Measurements from ENCODE around the gene MOXD1.
"Not testable (repeated sequence)": the region's sequence is repeated elsewhere in the genome, so short reads cannot be mapped to it uniquely, and the experiment has no call there.

MOXD1 gene

GRCh38 chr6:132395015-132395597, 6.2 kb downstream of the MOXD1 start:
- no peak for DNase-seq

DNA sequence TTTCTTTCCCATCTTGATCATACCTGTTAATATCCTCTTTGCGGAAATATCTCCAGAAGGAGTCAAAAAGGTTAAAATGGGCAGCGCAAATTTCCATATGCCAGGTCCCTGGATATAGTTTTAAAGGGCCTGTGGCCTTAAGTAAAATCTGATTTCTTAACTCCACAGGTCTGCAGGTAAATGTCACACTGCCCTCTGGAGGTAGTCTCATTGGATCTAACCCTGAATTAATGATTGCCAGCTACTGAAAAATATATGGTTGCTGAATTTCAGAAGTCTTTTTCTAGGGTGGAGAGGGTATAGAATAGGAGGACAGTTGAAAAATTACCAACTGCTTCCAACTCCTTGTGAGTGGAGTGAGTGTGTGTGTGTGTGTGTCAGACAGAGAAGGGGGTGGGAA, 8.5 kb downstream of the MOXD1 start:
- no peak for DNase-seq

DNA sequence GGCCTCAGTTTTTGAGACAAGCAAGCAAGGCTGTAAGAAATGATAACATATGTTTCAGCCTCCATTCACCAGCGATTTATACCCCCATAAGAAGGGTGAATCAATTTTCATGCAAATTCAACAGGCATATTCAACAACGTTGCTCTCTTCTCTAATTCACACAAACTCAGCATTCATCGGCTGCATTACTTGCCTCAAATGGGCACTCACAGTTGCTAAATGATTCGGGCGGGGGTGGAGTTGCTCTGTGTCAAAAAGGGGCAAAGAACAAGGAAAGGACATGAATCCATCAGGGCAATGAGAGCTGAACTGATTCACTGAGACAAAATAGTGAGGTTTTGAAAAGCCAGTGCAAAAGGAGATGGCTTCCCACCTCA, 9.0 kb downstream of the MOXD1 start:
- DNase-seq, result no peak

DNA sequence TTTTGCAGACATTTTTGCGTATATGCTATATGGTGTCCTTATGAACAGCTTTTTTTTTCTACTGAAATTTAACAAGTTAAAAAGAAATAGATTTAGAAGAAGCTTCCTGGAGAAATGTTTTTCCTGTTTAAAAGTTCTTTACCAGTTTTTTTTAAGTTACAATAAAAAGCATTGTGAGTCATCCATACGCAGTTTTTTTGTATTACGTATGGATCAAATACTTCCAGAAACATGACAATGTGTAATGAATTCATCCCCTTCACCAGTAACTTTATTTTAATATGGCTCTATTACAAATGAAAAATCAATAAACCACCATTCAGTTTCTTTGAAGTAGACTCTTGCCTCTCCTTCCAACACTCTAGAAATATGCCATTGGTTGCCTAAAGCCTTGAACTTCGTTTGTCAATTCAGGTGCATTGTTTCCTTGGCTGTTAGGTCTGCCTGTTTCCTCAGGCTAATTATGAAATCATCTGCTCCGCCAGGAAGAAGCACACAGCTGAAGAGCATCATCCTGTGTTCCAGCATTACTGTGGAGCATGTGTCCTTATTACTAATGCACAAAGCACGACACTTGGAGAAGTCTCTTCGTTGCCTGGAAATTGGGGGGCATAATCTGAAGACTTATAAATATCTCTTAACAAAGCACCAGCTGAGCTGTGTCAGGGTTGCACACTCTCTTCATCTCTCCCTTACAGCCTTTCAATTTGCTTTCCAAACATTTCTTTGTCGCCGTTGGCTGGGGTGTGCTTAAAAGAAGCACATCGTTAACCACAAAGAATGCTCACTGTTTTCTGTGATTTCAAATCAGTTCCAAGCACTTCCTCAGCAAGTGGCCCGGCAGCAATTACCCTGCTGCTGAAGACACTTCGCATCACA, 9.6 kb downstream of the MOXD1 start:
- DNase-seq, result no peak

- DNase-seq, result no peak
Measured at GRCh38 chr6:132390451-132390850, 10.8 kb downstream of the MOXD1 start.

GRCh38 chr6:132390017-132390416, 11.3 kb downstream of the MOXD1 start:
- DNase-seq, result no peak

DNA sequence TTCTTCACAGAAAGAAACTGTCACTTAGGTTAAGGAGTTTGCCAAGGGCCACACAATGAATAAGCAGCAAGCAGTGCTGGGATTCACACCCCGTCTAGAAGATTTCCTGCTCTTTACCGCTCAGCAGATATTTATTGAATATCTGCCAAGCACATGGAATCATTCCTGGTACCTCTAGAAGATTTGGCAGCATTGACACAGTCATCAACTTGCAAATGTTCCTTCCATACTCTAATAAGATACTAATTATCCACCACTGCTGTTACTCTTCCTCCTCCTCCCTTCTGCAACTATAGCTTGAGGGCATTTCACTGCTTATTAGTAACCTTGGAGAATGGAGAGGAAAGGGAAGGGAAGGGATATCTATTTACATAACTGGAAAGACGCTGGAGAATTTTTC, 13.0 kb downstream of the MOXD1 start:
- DNase-seq, result no peak

DNA sequence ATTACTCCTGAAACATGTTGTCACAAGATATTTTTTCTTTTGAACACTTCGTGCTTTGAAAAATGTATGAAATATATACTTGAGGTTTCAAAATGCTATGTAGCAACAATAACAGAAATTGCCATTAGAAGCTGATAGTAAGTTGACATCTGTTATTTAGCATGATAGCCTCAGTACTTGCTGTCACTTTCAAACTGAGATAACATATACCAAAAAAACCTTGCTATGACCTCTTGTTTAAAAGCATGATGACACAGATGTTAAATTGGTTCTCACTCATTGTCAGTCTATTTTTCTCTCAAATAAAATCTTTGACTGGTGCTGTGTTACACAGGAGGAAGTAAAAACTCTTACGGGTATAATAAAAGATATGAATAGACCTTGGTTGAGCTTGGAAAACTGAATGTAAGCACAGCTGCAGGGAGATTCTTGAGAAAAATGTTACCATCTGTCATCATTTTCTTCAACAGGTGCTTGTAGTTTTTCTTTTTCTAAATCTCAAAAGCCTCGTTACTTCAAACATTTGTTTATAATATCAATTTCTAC, 18.6 kb downstream of the MOXD1 start:
- no peak for DNase-seq

DNA sequence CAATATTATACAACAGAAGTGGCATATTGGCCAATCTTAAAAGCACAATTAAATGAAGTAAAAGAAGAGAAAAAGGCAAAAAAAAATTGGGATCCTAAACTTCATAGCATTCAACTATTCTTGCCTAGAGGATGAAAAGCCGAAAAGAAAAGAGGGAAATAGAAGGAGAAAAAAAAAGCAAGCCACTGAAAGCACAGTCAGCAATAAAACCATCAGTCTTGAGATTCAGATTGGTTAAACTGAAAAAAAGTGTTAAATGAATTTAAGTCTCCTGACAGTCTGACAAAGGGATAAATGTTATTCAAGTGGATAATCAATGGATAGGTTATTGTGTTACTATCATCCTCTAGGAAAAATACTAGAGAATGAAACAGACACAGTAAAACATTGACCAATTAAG, 19.9 kb downstream of the MOXD1 start:
- DNase-seq, result no peak

DNA sequence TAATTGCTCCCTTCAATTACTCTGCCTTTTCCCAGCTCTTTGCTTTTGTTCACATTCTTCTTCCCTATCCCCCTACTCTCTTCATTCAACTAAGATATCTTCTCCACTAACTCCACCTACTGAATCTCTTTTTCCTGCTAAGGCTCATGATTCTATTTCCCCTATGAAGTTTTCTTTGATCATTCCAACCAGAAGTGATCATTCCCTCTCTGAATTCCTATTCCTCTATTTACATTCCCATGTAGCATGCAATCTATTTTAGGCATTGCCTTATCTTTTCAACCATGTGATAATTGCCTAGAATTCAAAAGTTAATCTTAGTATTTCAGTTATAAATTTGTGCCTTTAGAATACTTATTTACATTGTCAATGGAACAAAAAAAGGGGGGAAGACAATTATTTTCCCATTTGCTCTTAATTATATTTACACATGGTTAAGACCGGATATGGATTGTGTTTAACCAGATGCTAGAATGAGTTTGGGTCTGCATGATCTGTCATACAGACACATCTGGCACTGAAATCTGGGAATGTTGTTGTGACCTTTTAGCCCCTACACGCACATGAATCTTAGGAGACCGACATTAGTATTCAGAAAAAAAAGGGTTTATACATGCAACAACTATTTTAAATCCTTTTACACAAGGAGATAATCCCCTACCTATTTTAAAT, 20.8 kb downstream of the MOXD1 start:
- no peak for DNase-seq

DNA sequence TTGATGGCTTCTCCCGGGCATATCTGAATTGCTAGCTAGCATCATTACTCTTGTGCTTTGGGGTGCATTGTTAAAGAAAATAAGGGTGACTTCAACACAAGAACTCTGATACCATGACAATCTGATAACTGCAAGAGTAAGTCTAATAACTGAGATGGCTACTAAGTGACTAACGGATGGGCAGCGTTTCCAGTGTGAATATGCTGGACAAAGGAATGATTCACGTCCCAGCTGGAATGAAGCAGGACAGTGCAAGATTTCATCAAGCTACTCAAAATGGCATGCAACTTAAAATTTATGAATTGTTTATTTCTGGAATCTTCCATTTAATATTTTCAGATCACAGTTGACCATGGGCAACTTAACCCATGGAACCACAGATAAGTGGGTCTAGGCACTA, 31.7 kb downstream of the MOXD1 start:
- no peak for DNase-seq

GRCh38 chr6:132368916-132369481, 32.3 kb downstream of the MOXD1 start:
- DNase-seq, result no peak

DNA sequence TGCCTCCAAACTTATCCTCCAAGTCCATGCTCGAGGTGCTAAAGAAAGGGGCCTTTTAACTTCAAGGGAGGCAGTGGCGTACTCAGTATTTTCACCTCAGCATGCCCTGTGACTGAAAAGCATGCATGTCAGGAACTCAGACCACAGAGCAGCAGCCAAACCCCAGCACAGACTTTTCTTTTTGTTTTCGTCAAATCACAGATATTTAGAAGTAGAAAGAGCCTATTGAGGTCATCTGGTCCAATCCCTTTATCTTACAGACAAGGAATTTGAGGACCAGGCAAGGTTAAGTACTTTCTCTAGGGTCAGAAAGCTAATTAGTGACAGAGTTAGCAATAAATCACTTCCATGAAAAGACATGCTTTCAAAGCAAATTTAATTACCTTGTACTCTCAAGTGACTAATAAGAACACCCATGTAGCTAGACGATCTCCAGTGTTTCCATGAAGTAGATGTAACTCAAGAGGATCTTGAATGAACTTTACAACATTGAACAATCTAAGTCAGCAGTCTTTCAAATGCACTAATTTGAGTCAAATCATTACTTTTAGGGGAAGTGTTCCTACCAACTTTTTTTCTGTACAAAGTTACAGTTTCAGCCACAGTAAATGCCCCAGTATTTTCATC, 35.9 kb downstream of the MOXD1 start:
- DNase-seq, result no peak

GRCh38 chr6:132364306-132365074, 36.8 kb downstream of the MOXD1 start:
- DNase-seq, result no peak

DNA sequence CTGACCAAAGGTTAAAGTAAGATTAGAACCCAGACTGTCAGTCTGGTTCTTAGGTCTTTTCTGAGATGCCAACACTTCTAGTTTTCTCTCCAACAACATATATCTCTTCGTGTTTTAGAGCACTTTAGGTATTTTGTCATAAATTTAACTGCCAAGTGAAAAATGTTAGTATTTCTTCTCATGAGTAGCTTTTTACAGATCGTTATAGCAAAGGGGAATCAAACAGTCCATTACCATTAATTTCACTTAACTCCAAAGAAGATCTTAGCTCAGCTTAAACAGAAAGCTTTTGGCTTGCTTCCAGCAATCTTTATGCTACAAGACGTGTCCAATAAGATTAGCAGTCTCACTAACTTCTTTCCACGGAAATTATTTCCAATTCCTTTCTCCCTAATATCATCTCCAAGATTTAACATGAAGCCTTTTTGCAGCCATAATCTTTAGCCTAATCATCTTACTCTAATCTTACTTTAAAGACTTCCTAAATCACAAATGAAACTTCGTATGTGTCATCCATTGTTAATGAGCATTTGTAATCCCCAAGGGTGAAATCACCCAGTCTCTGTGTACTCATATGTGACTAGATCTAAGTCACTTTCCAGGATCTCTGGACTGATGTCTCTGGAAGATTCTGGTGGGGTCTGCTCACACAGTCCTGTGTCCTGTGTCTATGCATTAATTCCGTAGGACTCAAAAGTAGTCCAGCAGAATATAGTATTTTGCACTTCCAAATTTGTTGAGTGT, 38.7 kb downstream of the MOXD1 start:
- no peak for DNase-seq

DNA sequence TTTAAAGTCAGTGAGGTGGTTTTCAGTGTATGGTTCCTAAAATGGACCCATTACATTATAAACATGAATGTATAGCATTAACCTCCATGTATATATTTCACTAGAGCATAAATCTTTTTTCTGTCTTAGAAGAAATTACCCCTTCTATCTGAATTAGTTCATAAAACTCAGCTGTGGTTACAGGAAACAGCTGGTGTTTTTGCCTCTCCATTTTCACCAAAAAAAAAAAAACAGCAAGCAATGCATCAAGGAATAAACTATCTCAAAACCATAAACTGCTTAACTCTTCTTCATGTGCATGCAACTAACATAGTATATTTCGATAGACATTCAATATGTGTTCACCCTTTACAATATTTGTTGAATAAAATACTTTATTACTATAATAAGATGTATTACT, 40.2 kb downstream of the MOXD1 start:
- DNase-seq, result no peak

- no peak for DNase-seq
Measured at GRCh38 chr6:132359886-132360285, 41.4 kb downstream of the MOXD1 start.

- DNase-seq, result no peak
Measured at GRCh38 chr6:132357120-132357519, 44.2 kb downstream of the MOXD1 start.

- DNase-seq, result no peak
Measured at GRCh38 chr6:132354517-132355167, 46.6 kb downstream of the MOXD1 start.

DNA sequence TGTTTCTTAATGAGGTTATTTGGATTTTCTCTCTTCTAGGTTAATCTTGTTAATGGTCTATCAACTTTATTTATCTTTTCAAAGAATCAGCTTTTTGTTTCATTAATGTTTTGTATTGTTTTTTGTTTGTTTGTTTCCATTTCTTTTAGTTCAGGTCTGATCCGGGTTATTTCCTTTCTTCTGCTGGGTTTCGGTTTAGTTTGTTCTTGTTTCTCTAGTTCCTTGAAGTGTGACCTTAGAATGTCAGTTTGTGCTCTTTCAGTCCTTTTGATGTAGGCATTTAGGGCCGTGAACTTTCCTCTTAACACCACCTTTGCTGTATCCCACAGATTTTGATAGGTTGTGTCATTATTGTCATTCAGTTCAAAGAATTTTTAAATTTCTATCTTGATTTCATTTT, 49.3 kb downstream of the MOXD1 start:
- not testable (repeated sequence) for DNase-seq

DNA sequence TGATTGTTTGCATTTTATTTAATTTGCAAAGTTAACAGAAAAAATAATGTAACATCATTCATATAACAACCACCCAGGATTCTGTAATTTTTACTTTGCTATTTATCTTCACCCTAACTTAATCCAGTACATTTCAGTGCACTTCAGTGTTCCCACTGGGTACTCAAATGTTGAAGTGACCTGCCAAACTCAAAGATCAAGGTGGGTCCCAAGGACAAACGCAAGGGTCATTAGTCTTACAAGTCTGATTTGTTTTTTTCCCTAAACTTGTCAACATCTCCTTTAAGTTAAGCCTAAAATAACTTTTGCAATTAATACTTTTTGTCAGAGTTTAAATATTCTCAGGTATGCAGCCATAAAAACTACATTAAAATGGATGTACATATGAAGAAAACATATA, 53.0 kb downstream of the MOXD1 start:
- DNase-seq, result no peak

Data from NCI-H1048 (cell line).